Osteoblast (primary cell): ENCODE measurements around the gene ANKRD44. TPM values are rescaled to one million over a fixed set of nuclear protein-coding genes. Genes with fewer than 3 reads are reported as not detected.
A peak's percentile ranks its signal among the peaks of the same experiment; 100 is the strongest.

Source experiments
- DNase-seq: peaks from one replicate; pipeline ENCODE4 v3.0.0; 2011; ENCODE audit warnings: low spot score, mixed read lengths; ENCODE audit not compliant: insufficient read length; ENCODE audit errors: missing footprints
- H2AFZ ChIP-seq: 2 replicates; pipeline ENCODE4 v1.6.0; 2011; ENCODE audit warnings: mild to moderate bottlenecking, low read length
- H3K27ac ChIP-seq: 2 replicates; pipeline ENCODE4 v1.5.1; 2011; ENCODE audit warnings: mild to moderate bottlenecking, low read depth, low read length, moderate library complexity
- H3K27me3 ChIP-seq: 2 replicates; pipeline ENCODE4 v1.6.0; 2012; ENCODE audit warnings: mild to moderate bottlenecking, control low read depth, inconsistent platforms, low read length, moderate library complexity; ENCODE audit not compliant: insufficient read depth
- H3K36me3 ChIP-seq: 2 replicates; pipeline ENCODE4 v1.5.1; 2011; ENCODE audit warnings: mild to moderate bottlenecking, low read length, control low read depth, moderate library complexity; ENCODE audit not compliant: insufficient read depth
- H3K4me1 ChIP-seq: 2 replicates; pipeline ENCODE4 v1.5.1; 2011; ENCODE audit warnings: mild to moderate bottlenecking, low read length, control low read depth, moderate library complexity; ENCODE audit not compliant: insufficient read depth
- H3K4me2 ChIP-seq: 2 replicates; pipeline ENCODE4 v1.6.0; 2011; ENCODE audit warnings: mild to moderate bottlenecking, low read length; ENCODE audit not compliant: insufficient read depth
- H3K4me3 ChIP-seq: fragments of 200-600 bp; sonication (generic); 3 replicates; pipeline ENCODE4 v1.5.1; 2012; ENCODE audit warnings: mild to moderate bottlenecking, low read length, inconsistent platforms; ENCODE audit not compliant: insufficient read depth
- H3K79me2 ChIP-seq: 2 replicates; pipeline ENCODE4 v1.6.0; 2012; ENCODE audit warnings: mild to moderate bottlenecking, low read length, control low read depth, inconsistent platforms; ENCODE audit not compliant: insufficient read depth
- H3K9me3 ChIP-seq: 2 replicates; pipeline ENCODE4 v1.5.1; 2011; ENCODE audit warnings: low read depth, low read length, control low read depth
- H4K20me1 ChIP-seq: 2 replicates; pipeline ENCODE4 v1.6.0; 2012; ENCODE audit warnings: mild to moderate bottlenecking, low read length, control low read depth; ENCODE audit not compliant: insufficient read depth
- CTCF ChIP-seq: IDR thresholded peaks from 2 replicates; pipeline ENCODE4 v1.5.1; 2011; ENCODE audit warnings: mild to moderate bottlenecking, low read depth, low read length, moderate library complexity; ENCODE audit errors: extremely low read depth
- total RNA-seq: library from RNA; depleted of rRNA; stranded (reverse); fragments of >200 nt; gene quantifications from 2 replicates; pipeline ENCODE4 v1.2.3, GENCODE V29; 2012

Gene ANKRD44
- total RNA-seq, 1 donor = 44.5 TPM

GRCh38 chr2:197080578-197081216 is 229.9 kb downstream of the ANKRD44 start:
- H4K20me1 ChIP-seq = no peaks in the 10 kb centered on the region
- H2AFZ ChIP-seq = no peak overlapping the region
- no peaks in the 10 kb centered on the region for H3K27me3 ChIP-seq
- no peaks in the 10 kb centered on the region for H3K79me2 ChIP-seq
- H3K9me3 ChIP-seq = no peaks in the 10 kb centered on the region
- no peak overlapping the region for H3K4me3 ChIP-seq
- TF ChIP-seq CTCF = no peak
- no peak for DNase-seq
- peaks cover 18% of the 10 kb centered on the region for H3K4me1 ChIP-seq
- H3K4me2 ChIP-seq = no peak overlapping the region
- H3K36me3 ChIP-seq = no peaks in the 10 kb centered on the region
- H3K27ac ChIP-seq = no peak overlapping the region

- Histone ChIP-seq H3K4me1 (peaks cover 18% of the 10 kb centered on the region), H2AFZ (no peak overlapping the region), H3K9me3 (no peaks in the 10 kb centered on the region), H3K27ac (no peak overlapping the region), H3K79me2 (no peaks in the 10 kb centered on the region), H3K4me2 (peak overlapping the region; percentile 3), H3K4me3 (no peak overlapping the region), H3K27me3 (no peaks in the 10 kb centered on the region), H3K36me3 (no peaks in the 10 kb centered on the region), H4K20me1 (no peaks in the 10 kb centered on the region)
- no peak for TF ChIP-seq CTCF
- DNase-seq = no peak
These were observed 230.6 kb downstream of the ANKRD44 start for GRCh38 chr2:197079832-197080555.

- Histone ChIP-seq H3K36me3 (no peaks in the 10 kb centered on the region), H3K79me2 (no peaks in the 10 kb centered on the region), H3K27me3 (no peaks in the 10 kb centered on the region), H3K4me2 (no peak overlapping the region), H3K4me1 (peaks cover 18% of the 10 kb centered on the region), H2AFZ (peak overlapping the region; percentile 32), H3K27ac (no peak overlapping the region), H3K9me3 (no peaks in the 10 kb centered on the region), H4K20me1 (no peaks in the 10 kb centered on the region), H3K4me3 (no peak overlapping the region)
- no peak for TF ChIP-seq CTCF
- no peak for DNase-seq
These were observed 231.2 kb downstream of the ANKRD44 start for GRCh38 chr2:197079414-197079813.

- no peak overlapping the region for H3K4me3 ChIP-seq
- TF ChIP-seq CTCF = no peak
- no peaks in the 10 kb centered on the region for H4K20me1 ChIP-seq
- no peaks in the 10 kb centered on the region for H3K27me3 ChIP-seq
- H3K4me1 ChIP-seq = peaks cover 18% of the 10 kb centered on the region
- H3K79me2 ChIP-seq = no peaks in the 10 kb centered on the region
- DNase-seq = no peak
- H3K36me3 ChIP-seq = no peaks in the 10 kb centered on the region
- H3K27ac ChIP-seq = no peak overlapping the region
- no peaks in the 10 kb centered on the region for H3K9me3 ChIP-seq
- H2AFZ ChIP-seq = no peak overlapping the region
- no peak overlapping the region for H3K4me2 ChIP-seq
These were observed 232.0 kb downstream of the ANKRD44 start for GRCh38 chr2:197078535-197078934.
